SK-N-SH treated with all-trans-retinoic acid at 6 μM for 48 hours (cell line): ENCODE results near the gene SIPA1L2.

Experiments used
- ATAC-seq: fragments of 200-7000 bp; cut with Tn5 transposase; 3 replicates; pipeline ENCODE4 v1.9.1; 2020; ENCODE audit warnings: mild to moderate bottlenecking, moderate library complexity
- ARNTL ChIP-seq: fragments of 450-650 bp; formaldehyde crosslinking; IDR thresholded peaks from 2 replicates; pipeline ENCODE4 v1.5.0; 2020; ENCODE audit warnings: low read depth, mild to moderate bottlenecking, moderate library complexity, borderline replicate concordance
- CREB5 ChIP-seq: fragments of 250-450 bp; sonication (Bioruptor Pico); IDR thresholded peaks from 2 replicates; pipeline ENCODE4 v1.5.1; 2020; ENCODE audit warnings: low read depth, mild to moderate bottlenecking, moderate library complexity
- CSDC2 ChIP-seq: fragments of 250-450 bp; sonication (Bioruptor Pico); IDR thresholded peaks from 2 replicates; pipeline ENCODE4 v1.5.0; 2020; ENCODE audit warnings: mild to moderate bottlenecking, moderate library complexity
- CSRNP3 ChIP-seq: fragments of 250-450 bp; sonication (Bioruptor Pico); IDR thresholded peaks from 2 replicates; pipeline ENCODE4 v1.5.1; 2021; ENCODE audit warnings: mild to moderate bottlenecking, moderate library complexity
- GLIS3 ChIP-seq: fragments of 250-450 bp; sonication (Bioruptor Pico); IDR thresholded peaks from 2 replicates; pipeline ENCODE4 v1.5.0; 2020; ENCODE audit warnings: mild to moderate bottlenecking, moderate library complexity
- ISL1 ChIP-seq: fragments of 250-450 bp; sonication (Bioruptor Pico); IDR thresholded peaks from 2 replicates; pipeline ENCODE4 v2.1.2; 2022; ENCODE audit warnings: mild to moderate bottlenecking, moderate library complexity
- OSR1 ChIP-seq: fragments of 250-450 bp; sonication (Bioruptor Pico); IDR thresholded peaks from 2 replicates; pipeline ENCODE4 v1.8.0; 2022; ENCODE audit warnings: moderate library complexity, mild to moderate bottlenecking, inconsistent platforms
- POU6F1 ChIP-seq: fragments of 250-450 bp; sonication (Bioruptor Pico); IDR thresholded peaks from 2 replicates; pipeline ENCODE4 v1.8.0; 2021; ENCODE audit warnings: low read depth, mild to moderate bottlenecking, moderate library complexity, borderline replicate concordance
- PPARA ChIP-seq: fragments of 250-450 bp; sonication (Bioruptor Pico); IDR thresholded peaks from 2 replicates; pipeline ENCODE4 v1.5.0; 2020; ENCODE audit warnings: mild to moderate bottlenecking, borderline replicate concordance
- RARB ChIP-seq: fragments of 250-450 bp; sonication (Bioruptor Pico); IDR thresholded peaks from 2 replicates; pipeline ENCODE4 v1.8.0; 2021; ENCODE audit warnings: mild to moderate bottlenecking, moderate library complexity
- SNAI2 ChIP-seq: fragments of 250-450 bp; sonication (Bioruptor Pico); IDR thresholded peaks from 2 replicates; pipeline ENCODE4 v1.5.0; 2020; ENCODE audit warnings: mild to moderate bottlenecking, moderate library complexity
- TCF4 ChIP-seq: fragments of 250-450 bp; sonication (Bioruptor Pico); IDR thresholded peaks from 2 replicates; pipeline ENCODE4 v1.8.0; 2021; ENCODE audit warnings: mild to moderate bottlenecking, moderate library complexity, borderline replicate concordance
- TOX ChIP-seq: fragments of 250-450 bp; sonication (Bioruptor Pico); IDR thresholded peaks from 2 replicates; pipeline ENCODE4 v1.8.0; 2021; ENCODE audit warnings: mild to moderate bottlenecking, moderate library complexity, borderline replicate concordance
- TSHZ2 ChIP-seq: fragments of 250-450 bp; sonication (Bioruptor Pico); IDR thresholded peaks from 2 replicates; pipeline ENCODE4 v1.5.0; 2020; ENCODE audit warnings: mild to moderate bottlenecking, moderate library complexity
- ZC3H10 ChIP-seq: fragments of 250-450 bp; sonication (Bioruptor Pico); IDR thresholded peaks from 2 replicates; pipeline ENCODE4 v1.5.1; 2021; ENCODE audit warnings: mild to moderate bottlenecking, moderate library complexity
- ZFP3 ChIP-seq: fragments of 250-450 bp; sonication (Bioruptor Pico); IDR thresholded peaks from 2 replicates; pipeline ENCODE4 v1.5.0; 2020; ENCODE audit warnings: mild to moderate bottlenecking, moderate library complexity
- ZFP30 ChIP-seq: fragments of 450-650 bp; formaldehyde crosslinking; IDR thresholded peaks from 2 replicates; pipeline ENCODE4 v1.5.0; 2022; ENCODE audit warnings: mild to moderate bottlenecking, moderate library complexity
- ZNF565 ChIP-seq: fragments of 450-650 bp; formaldehyde crosslinking; conservative IDR thresholded peaks from 2 replicates; pipeline ENCODE4 v1.5.0; 2020; ENCODE audit warnings: low read depth, mild to moderate bottlenecking, moderate library complexity
- ZNF70 ChIP-seq: fragments of 450-650 bp; formaldehyde crosslinking; IDR thresholded peaks from 2 replicates; pipeline ENCODE4 v1.5.0; 2020; ENCODE audit warnings: mild to moderate bottlenecking, moderate library complexity
- ZNF8 ChIP-seq: fragments of 450-650 bp; formaldehyde crosslinking; IDR thresholded peaks from 2 replicates; pipeline ENCODE4 v1.5.0; 2020; ENCODE audit warnings: mild to moderate bottlenecking, moderate library complexity

The SIPA1L2 gene

GRCh38 chr1:232587141-232588008 lies 42.6 kb downstream of the SIPA1L2 start:
- no peak for TF ChIP-seq TCF4 (CRISPR knock-in tag)
- TF ChIP-seq RARB (CRISPR knock-in tag), result no peak
- TF ChIP-seq SNAI2 (CRISPR knock-in tag), result no peak
- no peak for TF ChIP-seq POU6F1
- TF ChIP-seq ZNF565 (CRISPR knock-in tag), result no peak
- no peak for TF ChIP-seq OSR1 (CRISPR knock-in tag)
- no peak for TF ChIP-seq ZNF70 (CRISPR knock-in tag)
- no peak for TF ChIP-seq CREB5 (CRISPR knock-in tag)
- TF ChIP-seq ZFP3 (CRISPR knock-in tag), result no peak
- TF ChIP-seq PPARA (CRISPR knock-in tag), result no peak
- no peak for ATAC-seq

GRCh38 chr1:232586679-232587078 lies 43.3 kb downstream of the SIPA1L2 start:
- no peak for TF ChIP-seq RARB (CRISPR knock-in tag)
- TF ChIP-seq ZC3H10, result no peak
- TF ChIP-seq ZFP3 (CRISPR knock-in tag), result no peak
- no peak for TF ChIP-seq ZNF8 (CRISPR knock-in tag)
- TF ChIP-seq TOX, result no peak
- TF ChIP-seq CSRNP3 (CRISPR knock-in tag), result no peak
- TF ChIP-seq ZNF70 (CRISPR knock-in tag), result no peak
- TF ChIP-seq, all 23 proteins: peak for 0
- no peak for ATAC-seq

- ATAC-seq, result no peak
Observed at GRCh38 chr1:232585486-232585885, 44.4 kb downstream of the SIPA1L2 start.

More at GRCh38 chr1:232585486-232585885, 44.4 kb downstream of the SIPA1L2 start:
- TF ChIP-seq OSR1 (CRISPR knock-in tag), result no peak
- no peak for TF ChIP-seq ZNF8 (CRISPR knock-in tag)
- no peak for TF ChIP-seq ISL1 (CRISPR knock-in tag)
- no peak for TF ChIP-seq GLIS3 (CRISPR knock-in tag)
- no peak for TF ChIP-seq TSHZ2 (CRISPR knock-in tag)
- no peak for TF ChIP-seq ARNTL (CRISPR knock-in tag)
- TF ChIP-seq ZFP30 (CRISPR knock-in tag), result no peak
- no peak for TF ChIP-seq POU6F1
- no peak for TF ChIP-seq CSDC2 (CRISPR knock-in tag)
- TF ChIP-seq TCF4 (CRISPR knock-in tag), result no peak
- TF ChIP-seq ZFP3 (CRISPR knock-in tag), result no peak
- TF ChIP-seq RARB (CRISPR knock-in tag), result no peak
- TF ChIP-seq CREB5 (CRISPR knock-in tag), result no peak
